Calu3 (cell line): ENCODE measurements around the gene POU3F2. TPM values are rescaled to one million over a fixed set of nuclear protein-coding genes. Genes with fewer than 3 reads are reported as not detected.

Experiments used
- Bru-seq: library from RNA; stranded (reverse); fragments of 400-500 nt; gene quantifications from one replicate; lab custom pipeline; 2021; lab: Mats Ljungman, UMichigan
- BruChase-seq, 2 experiments: library from RNA; stranded (reverse); fragments of 400-500 nt; gene quantifications; one replicate each; lab custom pipeline; 2021; lab: Mats Ljungman, UMichigan
- BruUV-seq: library from RNA; stranded (reverse); fragments of 400-500 nt; replicated peaks from 2 replicates; lab custom pipeline; 2021; lab: Mats Ljungman, UMichigan
- CTCF ChIA-PET: fragments of 300-600 bp; sonication (Branson Sonifier 250); formaldehyde crosslinking; loops from one replicate; lab custom pipeline; 2022; ENCODE audit warnings: antibody characterized with exemption; lab: Charles Lee
- DNase-seq: peaks from one replicate; pipeline ENCODE4 v3.0.0; 2022
- H3K27ac Mint-ChIP-seq: one replicate; pipeline ENCODE4 v1.8.0; 2022; ENCODE audit warnings: mixed read lengths; ENCODE audit not compliant: unreplicated experiment
- H3K27me3 Mint-ChIP-seq: one replicate; pipeline ENCODE4 v1.8.0; 2022; ENCODE audit warnings: mixed read lengths; ENCODE audit not compliant: unreplicated experiment
- H3K36me3 Mint-ChIP-seq: one replicate; pipeline ENCODE4 v1.8.0; 2022; ENCODE audit warnings: mild to moderate bottlenecking, moderate library complexity, mixed read lengths; ENCODE audit not compliant: insufficient read depth, unreplicated experiment
- H3K4me1 Mint-ChIP-seq: one replicate; pipeline ENCODE4 v1.8.0; 2022; ENCODE audit warnings: mild to moderate bottlenecking, low read depth, mixed read lengths; ENCODE audit not compliant: unreplicated experiment
- H3K4me3 Mint-ChIP-seq: one replicate; pipeline ENCODE4 v1.8.0; 2022; ENCODE audit warnings: mild to moderate bottlenecking, low read depth, moderate library complexity, mixed read lengths; ENCODE audit not compliant: unreplicated experiment
- H3K9me3 Mint-ChIP-seq: one replicate; pipeline ENCODE4 v1.8.0; 2022; ENCODE audit warnings: low read depth, mixed read lengths; ENCODE audit not compliant: unreplicated experiment
- intact Hi-C: fragments of 100-400 bp; cut with micrococcal nuclease; formaldehyde crosslinking; loops from one replicate; pipeline ENCODE4 v1.10.0; 2022; ENCODE audit not compliant: unreplicated experiment
- long read RNA-seq: library from polyadenylated mRNA; stranded (forward); transcript quantifications from one replicate; pipeline ENCODE4 v2.0.0, GENCODE V29; 2022
- total RNA-seq: library from RNA; stranded (reverse); gene quantifications from 2 replicates; pipeline ENCODE4 v1.2.3, GENCODE V29; 2022
- TF ChIP-seq, protein P1 (sequence below): fragments of 200-600 bp; IDR thresholded peaks from one replicate; pipeline ENCODE4 v1.8.0; 2022; ENCODE audit warnings: antibody characterized with exemption; ENCODE audit not compliant: unreplicated experiment

The POU3F2 gene
- total RNA-seq, result 0.12 TPM in 1 of 2 replicates, not detected in the other
- percentile 15 among the genes with signal in this experiment for Bru-seq, nascent RNA
- percentile 18 among the genes with signal in this experiment for BruChase-seq, experiment 1, labeled RNA remaining after a 6-hour chase
- BruChase-seq, experiment 2, labeled RNA remaining after a 2-hour chase, result percentile 19 among the genes with signal in this experiment
- long read RNA-seq, result 0 reads

DNA sequence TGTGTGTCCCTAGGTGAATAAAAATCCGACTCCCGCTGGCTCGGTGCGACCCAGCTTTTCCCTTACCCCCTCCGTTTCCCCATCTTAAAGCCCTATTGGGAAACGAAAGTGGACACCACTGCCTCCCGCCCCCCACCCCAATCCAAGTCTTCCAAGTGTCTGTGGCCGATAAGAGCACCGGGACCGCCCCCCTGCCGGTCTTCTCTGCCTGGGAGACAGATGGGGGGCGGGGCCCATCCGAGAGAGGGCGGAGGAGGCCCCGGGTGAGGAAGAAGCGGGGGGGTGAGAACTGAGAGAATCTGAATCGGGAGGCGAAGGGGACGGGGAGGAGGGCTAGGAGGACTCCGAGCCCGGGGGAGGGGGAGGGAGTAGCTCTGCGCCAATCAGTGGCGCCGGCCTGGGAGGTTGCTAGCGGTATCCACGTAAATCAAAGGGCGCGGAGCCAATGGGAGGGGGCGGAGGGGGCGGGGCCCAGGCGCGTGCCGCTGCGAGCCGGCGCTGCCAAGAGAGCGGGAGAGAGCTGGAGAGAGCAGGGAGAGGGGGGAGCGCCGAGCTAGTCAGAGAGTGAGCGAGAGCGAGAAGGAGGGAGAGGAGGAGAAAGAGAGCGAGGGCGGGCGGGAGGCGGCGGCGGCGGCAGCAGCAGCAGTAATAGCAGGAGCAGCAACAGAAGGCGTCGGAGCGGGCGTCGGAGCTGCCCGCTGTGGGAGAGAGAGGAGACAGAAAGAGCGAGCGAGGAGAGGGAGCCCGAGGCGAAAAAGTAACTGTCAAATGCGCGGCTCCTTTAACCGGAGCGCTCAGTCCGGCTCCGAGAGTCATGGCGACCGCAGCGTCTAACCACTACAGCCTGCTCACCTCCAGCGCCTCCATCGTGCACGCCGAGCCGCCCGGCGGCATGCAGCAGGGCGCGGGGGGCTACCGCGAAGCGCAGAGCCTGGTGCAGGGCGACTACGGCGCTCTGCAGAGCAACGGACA, at the start of gene POU3F2:
TSS of gene POU3F2 (plus strand) at position 515 of the 972 bp plus-strand sequence. CDS start at position 815, 300 bp downstream.
- TF ChIP-seq, protein P1, sequence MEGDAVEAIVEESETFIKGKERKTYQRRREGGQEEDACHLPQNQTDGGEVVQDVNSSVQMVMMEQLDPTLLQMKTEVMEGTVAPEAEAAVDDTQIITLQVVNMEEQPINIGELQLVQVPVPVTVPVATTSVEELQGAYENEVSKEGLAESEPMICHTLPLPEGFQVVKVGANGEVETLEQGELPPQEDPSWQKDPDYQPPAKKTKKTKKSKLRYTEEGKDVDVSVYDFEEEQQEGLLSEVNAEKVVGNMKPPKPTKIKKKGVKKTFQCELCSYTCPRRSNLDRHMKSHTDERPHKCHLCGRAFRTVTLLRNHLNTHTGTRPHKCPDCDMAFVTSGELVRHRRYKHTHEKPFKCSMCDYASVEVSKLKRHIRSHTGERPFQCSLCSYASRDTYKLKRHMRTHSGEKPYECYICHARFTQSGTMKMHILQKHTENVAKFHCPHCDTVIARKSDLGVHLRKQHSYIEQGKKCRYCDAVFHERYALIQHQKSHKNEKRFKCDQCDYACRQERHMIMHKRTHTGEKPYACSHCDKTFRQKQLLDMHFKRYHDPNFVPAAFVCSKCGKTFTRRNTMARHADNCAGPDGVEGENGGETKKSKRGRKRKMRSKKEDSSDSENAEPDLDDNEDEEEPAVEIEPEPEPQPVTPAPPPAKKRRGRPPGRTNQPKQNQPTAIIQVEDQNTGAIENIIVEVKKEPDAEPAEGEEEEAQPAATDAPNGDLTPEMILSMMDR, result no peak
- H3K27ac Mint-ChIP-seq, result peak within 1 kb of the TSS; percentile 52
- BruUV-seq, result no TSS peak
- peaks cover 20% of the 10 kb centered on the region for H3K4me1 Mint-ChIP-seq
- H3K36me3 Mint-ChIP-seq, result peaks cover 30% of the 10 kb centered on the region
- DNase-seq, result peak; percentile 85
- peaks cover 91% of the 10 kb centered on the region for H3K27me3 Mint-ChIP-seq
- peak within 1 kb of the TSS; percentile 84 for H3K4me3 Mint-ChIP-seq
- H3K9me3 Mint-ChIP-seq, result no peaks in the 10 kb centered on the region
- intact Hi-C loops, result loop anchor here (5.0 kb wide), 3 partner anchors 57 to 1127 kb away; no protein-coding TSS in a partner anchor
- CTCF ChIA-PET, result interaction anchor here (0.5 to 1.3 kb wide), 6 partner anchors 11 to 688 kb away, joined by 3 to 7 read pairs (median 4); no protein-coding TSS in a partner anchor

DNA sequence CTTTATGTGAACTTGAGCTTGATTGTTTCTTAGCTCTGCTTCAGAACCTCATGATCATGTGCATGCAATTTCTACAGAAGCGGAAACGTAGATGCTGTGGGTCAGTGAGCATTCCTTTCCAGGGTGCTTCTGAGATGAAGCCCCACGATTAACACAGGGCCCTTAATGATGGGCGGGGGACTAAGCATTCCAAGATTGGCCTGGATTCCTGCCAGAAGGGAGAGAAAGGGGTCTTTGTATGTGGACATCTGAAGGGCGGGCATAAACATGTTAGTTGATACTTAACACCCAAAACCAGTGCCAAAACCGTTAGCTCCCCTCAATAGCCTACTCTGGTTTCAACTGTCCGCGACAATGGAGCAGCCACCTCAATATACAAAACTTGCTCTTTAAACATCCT, 46.9 kb upstream of the POU3F2 start:
- TF ChIP-seq, protein P1, result no peak
- Mint-ChIP-seq H3K4me1 (peaks cover 5% of the 10 kb centered on the region), H3K36me3 (no peaks in the 10 kb centered on the region), H3K9me3 (no peaks in the 10 kb centered on the region), H3K4me3 (no peak overlapping the region), H3K27ac (no peak overlapping the region), H3K27me3 (peaks cover 18% of the 10 kb centered on the region)
- no peak for DNase-seq
- intact Hi-C loops, result no loop called here
- CTCF ChIA-PET, result no interaction called here
- no TSS peak for BruUV-seq

DNA sequence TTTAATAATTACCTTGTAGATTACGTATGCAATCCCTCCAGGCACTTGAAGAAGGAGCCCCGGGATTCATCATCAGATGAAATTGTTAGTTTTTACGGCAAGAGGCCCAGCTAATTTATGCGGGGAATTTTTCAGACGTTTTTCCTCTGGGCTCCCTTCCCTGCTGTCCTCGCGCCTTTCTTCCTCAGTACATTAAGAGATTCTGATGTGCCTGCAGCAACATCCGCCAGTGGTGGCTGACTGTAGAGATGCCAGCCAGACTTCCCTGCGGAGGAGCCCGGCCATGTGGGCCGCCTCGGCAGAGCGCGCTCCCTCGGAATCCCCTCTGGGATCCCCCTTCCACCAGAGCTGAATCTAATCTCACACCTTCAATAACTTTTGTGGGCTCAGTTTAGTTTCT, 46.4 kb upstream of the POU3F2 start:
- Mint-ChIP-seq H3K27ac (no peak overlapping the region), H3K4me1 (no peaks in the 10 kb centered on the region), H3K9me3 (no peaks in the 10 kb centered on the region), H3K4me3 (no peak overlapping the region), H3K27me3 (peaks cover 18% of the 10 kb centered on the region), H3K36me3 (no peaks in the 10 kb centered on the region)
- CTCF ChIA-PET, result no interaction called here
- BruUV-seq, result no TSS peak
- intact Hi-C loops, result no loop called here
- DNase-seq, result no peak
- TF ChIP-seq, protein P1, result no peak

DNA sequence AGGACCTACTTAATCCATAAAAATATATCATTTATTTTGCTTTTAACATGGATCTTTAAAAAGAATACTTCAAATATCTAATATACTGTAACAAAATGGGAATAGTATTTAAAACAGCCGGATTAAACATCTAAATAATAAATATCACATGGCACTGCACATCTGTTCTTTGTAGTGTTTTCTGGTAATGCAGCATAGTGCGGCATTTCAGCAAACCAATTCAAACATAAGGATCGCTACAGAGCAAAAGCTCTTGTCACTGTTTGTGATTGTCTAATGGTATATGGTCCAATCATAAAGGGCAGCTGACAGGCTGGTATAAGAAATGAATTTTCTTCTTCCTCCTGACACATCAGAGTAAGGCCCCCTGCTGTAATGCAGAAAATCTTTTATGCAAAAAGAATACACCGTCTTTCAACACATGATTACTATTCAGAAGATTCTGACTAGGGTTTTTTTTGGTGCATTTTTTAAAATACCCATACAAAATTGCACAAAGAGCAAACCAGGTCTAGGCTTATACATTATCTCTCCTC, 40.0 kb upstream of the POU3F2 start:
- Mint-ChIP-seq H3K4me1 (no peaks in the 10 kb centered on the region), H3K4me3 (no peak overlapping the region), H3K27ac (no peak overlapping the region), H3K27me3 (no peaks in the 10 kb centered on the region), H3K36me3 (no peaks in the 10 kb centered on the region), H3K9me3 (no peaks in the 10 kb centered on the region)
- no peak for DNase-seq
- no TSS peak for BruUV-seq
- TF ChIP-seq, protein P1, result no peak
- CTCF ChIA-PET, result no interaction called here
- intact Hi-C loops, result no loop called here
